ENCODE data around the gene SLC6A18.

DNA sequence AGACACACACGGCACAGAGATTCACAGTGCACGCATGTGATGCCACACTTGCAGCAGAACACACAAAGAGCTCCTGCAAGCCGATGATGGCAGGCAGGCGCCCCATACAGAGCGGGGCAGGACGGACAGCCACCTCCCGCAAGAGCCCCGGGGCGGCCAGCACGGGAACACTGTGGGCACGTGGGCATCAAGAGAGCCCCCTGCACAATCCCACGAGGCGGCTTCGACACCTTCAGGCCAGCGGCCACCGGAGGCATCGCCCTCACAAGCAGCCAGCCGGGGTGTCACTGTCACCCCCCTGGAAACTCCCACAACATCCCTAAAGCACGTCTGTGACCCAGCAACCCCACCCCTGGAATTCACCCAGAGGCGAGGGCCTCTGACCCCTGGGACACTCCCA, 51.7 kb downstream of the SLC6A18 start:
- TF ChIP-seq POLR2A (IDR thresholded peaks at IDR 0.05; ENCODE audit: low read depth, low read length) = no peak
- no peak for TF ChIP-seq POLR2AphosphoS5 (IDR thresholded peaks at IDR 0.05; ENCODE audit: low read depth, low read length)
- no peak for TF ChIP-seq TAF1 (IDR thresholded peaks at IDR 0.05; ENCODE audit: borderline replicate concordance, low read depth, low read length)

All from GM12892 (cell line).